ENCODE results near the gene NFKBIZ.

Gene NFKBIZ, protein sequence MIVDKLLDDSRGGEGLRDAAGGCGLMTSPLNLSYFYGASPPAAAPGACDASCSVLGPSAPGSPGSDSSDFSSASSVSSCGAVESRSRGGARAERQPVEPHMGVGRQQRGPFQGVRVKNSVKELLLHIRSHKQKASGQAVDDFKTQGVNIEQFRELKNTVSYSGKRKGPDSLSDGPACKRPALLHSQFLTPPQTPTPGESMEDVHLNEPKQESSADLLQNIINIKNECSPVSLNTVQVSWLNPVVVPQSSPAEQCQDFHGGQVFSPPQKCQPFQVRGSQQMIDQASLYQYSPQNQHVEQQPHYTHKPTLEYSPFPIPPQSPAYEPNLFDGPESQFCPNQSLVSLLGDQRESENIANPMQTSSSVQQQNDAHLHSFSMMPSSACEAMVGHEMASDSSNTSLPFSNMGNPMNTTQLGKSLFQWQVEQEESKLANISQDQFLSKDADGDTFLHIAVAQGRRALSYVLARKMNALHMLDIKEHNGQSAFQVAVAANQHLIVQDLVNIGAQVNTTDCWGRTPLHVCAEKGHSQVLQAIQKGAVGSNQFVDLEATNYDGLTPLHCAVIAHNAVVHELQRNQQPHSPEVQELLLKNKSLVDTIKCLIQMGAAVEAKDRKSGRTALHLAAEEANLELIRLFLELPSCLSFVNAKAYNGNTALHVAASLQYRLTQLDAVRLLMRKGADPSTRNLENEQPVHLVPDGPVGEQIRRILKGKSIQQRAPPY

DNA sequence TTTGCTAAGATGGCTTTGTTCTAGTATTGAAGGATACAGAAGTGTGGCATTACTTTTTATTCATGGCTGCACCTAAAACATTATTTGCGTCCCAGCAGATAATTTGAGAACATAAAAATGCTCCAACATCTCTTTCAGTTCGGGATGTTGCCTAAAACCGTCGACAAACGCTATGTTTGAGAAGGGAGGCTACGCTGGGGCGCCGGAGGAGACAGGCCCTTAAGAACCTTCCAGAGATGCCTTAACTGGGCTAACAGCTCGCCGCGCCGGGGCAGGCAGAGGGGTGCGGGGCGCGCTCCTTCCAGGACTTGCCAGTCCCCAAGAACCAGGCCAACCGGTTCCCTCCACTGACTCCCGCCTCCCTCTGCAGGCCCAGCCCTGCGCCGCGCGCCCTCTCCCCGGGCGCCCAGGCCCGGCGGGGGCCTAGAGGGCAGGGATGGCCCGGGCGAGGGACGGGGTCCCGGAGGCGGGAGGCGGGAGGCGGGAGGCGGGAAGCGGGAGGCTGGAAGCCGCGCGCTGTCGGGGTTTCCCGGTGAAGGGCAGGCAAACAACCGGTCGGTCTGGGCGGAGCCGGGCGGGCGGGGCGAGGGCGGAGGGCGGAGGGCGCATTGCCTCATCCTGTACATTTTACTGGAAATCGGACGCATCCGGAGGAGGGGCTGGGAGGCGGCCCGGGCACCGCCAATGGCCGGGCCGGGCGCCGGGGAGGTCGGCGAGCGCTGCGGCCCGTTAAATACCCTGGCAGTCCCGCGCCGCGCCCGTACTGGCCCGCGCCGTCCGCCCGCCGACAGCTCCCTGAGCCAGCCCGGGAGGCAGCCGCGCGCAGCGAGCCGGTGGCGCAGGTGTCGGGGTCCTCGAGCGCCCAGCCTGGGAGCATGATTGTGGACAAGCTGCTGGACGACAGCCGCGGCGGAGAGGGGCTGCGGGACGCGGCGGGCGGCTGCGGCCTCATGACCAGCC lies at the start of gene NFKBIZ:
Gene NFKBIZ (plus strand): TSS at position 761 of the 960 bp plus-strand sequence. CDS start 115 bp downstream, at position 876.
- Histone ChIP-seq H3K4me3 (ENCODE audit: low read depth, low read length) (peak within 1 kb of the TSS; percentile 94), H3K9me3 (ENCODE audit: control insufficient read depth, insufficient read depth, low read depth, low read length) (no peaks in the 10 kb centered on the region), H3K36me3 (ENCODE audit: control insufficient read depth, insufficient read depth, low read length) (peaks cover 25% of the 10 kb centered on the region), H3K9ac (ENCODE audit: low read length) (peak within 1 kb of the TSS; percentile 84), H3K27ac (ENCODE audit: low read depth, low read length) (peak within 1 kb of the TSS; percentile 41), H3K27me3 (ENCODE audit: control insufficient read depth, insufficient read depth, low read length) (no peaks in the 10 kb centered on the region), H3K4me1 (ENCODE audit: control insufficient read depth, insufficient read depth, low read length) (peaks cover 20% of the 10 kb centered on the region)

DNA sequence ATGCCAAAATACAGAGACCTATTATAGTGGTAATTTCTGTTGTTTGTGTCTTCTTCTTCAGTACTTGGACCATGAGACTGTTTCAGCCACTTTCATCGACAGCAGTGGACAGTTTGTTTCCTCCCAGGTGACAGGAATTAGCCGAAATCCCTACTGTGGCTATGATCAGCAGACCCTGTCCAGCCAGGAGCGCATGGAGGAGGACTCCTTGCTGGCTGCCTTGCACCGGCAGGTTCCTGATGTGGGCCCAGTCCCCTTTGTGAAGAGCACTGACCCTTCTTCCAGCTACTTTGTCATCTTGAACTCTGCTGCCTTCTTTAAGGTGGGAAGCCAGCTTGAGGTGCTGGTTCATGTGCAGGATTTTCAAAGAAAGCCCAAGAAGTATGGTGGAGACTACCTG lies 48.1 kb upstream of the NFKBIZ start:
- no peak overlapping the region for H3K9ac ChIP-seq (ENCODE audit: low read length)
- H3K4me3 ChIP-seq (ENCODE audit: low read depth, low read length), result no peak overlapping the region
- H3K27me3 ChIP-seq (ENCODE audit: control insufficient read depth, insufficient read depth, low read length), result no peaks in the 10 kb centered on the region
- peaks cover 26% of the 10 kb centered on the region for H3K36me3 ChIP-seq (ENCODE audit: control insufficient read depth, insufficient read depth, low read length)
- no peak overlapping the region for H3K27ac ChIP-seq (ENCODE audit: low read depth, low read length)
- H3K4me1 ChIP-seq (ENCODE audit: control insufficient read depth, insufficient read depth, low read length), result peaks cover 11% of the 10 kb centered on the region; the same call in 1 of the 2 replicates
- H3K9me3 ChIP-seq (ENCODE audit: control insufficient read depth, insufficient read depth, low read depth, low read length), result no peaks in the 10 kb centered on the region

DNA sequence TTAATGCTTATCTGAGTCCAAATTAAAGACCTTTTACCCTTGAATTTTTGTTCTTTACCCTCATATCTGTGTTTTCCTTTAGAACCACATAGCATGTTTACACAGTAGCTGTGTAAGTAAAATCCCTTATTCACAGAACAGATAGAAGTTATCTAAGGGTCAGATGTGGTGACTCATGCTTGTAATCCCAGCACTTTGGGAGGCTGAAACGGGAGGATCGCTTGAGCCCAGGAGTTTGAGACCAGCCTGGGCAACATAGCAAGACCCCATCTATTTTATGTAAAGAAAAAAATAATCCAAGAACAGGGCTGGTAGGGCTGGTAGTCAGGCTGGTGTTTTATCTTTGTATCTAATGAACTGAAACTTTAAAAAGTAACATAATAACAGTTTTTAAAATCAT lies 47.1 kb upstream of the NFKBIZ start:
- Histone ChIP-seq H3K9me3 (ENCODE audit: control insufficient read depth, insufficient read depth, low read depth, low read length) (no peaks in the 10 kb centered on the region), H3K4me1 (ENCODE audit: control insufficient read depth, insufficient read depth, low read length) (peaks cover 11% of the 10 kb centered on the region; the same call in 1 of the 2 replicates), H3K36me3 (ENCODE audit: control insufficient read depth, insufficient read depth, low read length) (peaks cover 26% of the 10 kb centered on the region), H3K4me3 (ENCODE audit: low read depth, low read length) (no peak overlapping the region), H3K27ac (ENCODE audit: low read depth, low read length) (no peak overlapping the region), H3K27me3 (ENCODE audit: control insufficient read depth, insufficient read depth, low read length) (no peaks in the 10 kb centered on the region), H3K9ac (ENCODE audit: low read length) (no peak overlapping the region)

DNA sequence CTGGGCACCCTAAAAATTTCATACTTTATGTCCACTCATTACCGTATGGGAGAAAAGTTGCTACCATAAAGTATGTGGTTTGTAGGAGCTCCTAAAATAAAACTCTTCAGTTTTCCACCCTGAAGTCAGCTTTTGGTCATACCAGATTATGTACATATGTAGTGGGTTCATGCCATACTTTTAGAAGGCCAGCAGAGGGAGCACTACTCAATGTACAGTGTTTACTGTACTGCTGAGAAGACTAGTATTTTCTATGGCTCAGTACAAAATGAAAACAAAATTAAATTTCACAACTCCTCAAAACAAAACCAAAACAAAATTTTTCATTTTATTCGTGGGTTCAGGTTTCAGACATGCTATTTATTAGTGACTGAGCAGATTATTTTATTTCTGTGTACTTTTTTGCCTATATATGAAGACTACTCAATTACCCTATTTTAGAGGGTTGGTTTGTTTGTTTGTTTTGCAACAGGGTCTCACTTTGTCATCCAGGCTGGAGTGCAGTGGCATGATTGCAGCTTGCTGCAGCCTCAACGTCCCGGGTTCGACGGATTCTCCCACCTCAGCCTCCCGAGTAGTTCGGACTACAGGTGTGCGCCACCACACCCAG lies 46.0 kb upstream of the NFKBIZ start:
- Histone ChIP-seq H3K36me3 (ENCODE audit: control insufficient read depth, insufficient read depth, low read length) (peaks cover 26% of the 10 kb centered on the region), H3K9me3 (ENCODE audit: control insufficient read depth, insufficient read depth, low read depth, low read length) (no peaks in the 10 kb centered on the region), H3K4me3 (ENCODE audit: low read depth, low read length) (no peak overlapping the region)

DNA sequence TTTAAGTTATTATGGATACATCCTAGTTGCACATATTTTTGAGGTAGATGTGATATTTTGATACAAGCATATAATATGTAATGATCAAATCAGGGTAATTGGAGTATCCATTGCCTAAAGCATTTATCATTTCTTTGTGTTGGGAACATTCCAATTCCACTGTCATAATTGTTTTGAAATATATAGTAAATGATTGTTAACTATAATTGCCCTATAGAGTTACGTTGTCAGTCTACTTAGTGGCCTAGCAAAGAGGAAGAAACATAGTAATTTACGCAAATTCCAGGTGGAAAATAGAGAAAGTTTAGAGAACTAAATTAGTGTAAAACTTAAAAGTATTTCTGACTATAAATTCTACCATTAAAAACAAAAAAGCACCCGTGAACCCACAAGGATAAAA lies 45.4 kb upstream of the NFKBIZ start:
- H3K27me3 ChIP-seq (ENCODE audit: control insufficient read depth, insufficient read depth, low read length), result no peaks in the 10 kb centered on the region
- peaks cover 26% of the 10 kb centered on the region for H3K36me3 ChIP-seq (ENCODE audit: control insufficient read depth, insufficient read depth, low read length)
- peaks cover 11% of the 10 kb centered on the region; the same call in 1 of the 2 replicates for H3K4me1 ChIP-seq (ENCODE audit: control insufficient read depth, insufficient read depth, low read length)
- H3K4me3 ChIP-seq (ENCODE audit: low read depth, low read length), result no peak overlapping the region
- no peaks in the 10 kb centered on the region for H3K9me3 ChIP-seq (ENCODE audit: control insufficient read depth, insufficient read depth, low read depth, low read length)
- no peak overlapping the region for H3K9ac ChIP-seq (ENCODE audit: low read length)
- no peak overlapping the region for H3K27ac ChIP-seq (ENCODE audit: low read depth, low read length)

More for the DNA sequence above, 46.0 kb upstream of the NFKBIZ start:
- Histone ChIP-seq H3K27me3 (ENCODE audit: control insufficient read depth, insufficient read depth, low read length) (no peaks in the 10 kb centered on the region), H3K27ac (ENCODE audit: low read depth, low read length) (no peak overlapping the region), H3K4me1 (ENCODE audit: control insufficient read depth, insufficient read depth, low read length) (peaks cover 11% of the 10 kb centered on the region; the same call in 1 of the 2 replicates), H3K9ac (ENCODE audit: low read length) (no peak overlapping the region)

DNA sequence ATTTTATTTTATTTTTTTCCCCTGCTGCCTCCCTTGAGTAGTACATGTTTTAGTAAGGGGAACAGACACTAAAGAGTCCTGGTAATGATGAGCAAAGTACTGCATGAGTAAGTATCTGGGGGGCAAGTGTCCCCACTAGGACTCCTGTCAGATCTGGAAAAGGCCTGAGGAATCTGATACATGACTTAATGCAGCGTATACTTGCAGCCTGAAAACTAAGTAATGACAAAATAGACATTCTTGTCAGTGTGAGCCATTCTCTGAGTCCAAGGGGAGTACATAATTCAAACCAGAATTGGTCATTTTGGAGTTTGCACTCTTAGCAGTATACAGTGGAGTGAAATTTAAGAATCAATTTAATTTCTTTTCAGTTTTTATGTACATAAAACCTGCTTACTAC lies 42.8 kb upstream of the NFKBIZ start:
- Histone ChIP-seq H3K9me3 (ENCODE audit: control insufficient read depth, insufficient read depth, low read depth, low read length) (no peaks in the 10 kb centered on the region), H3K4me3 (ENCODE audit: low read depth, low read length) (no peak overlapping the region), H3K9ac (ENCODE audit: low read length) (no peak overlapping the region), H3K4me1 (ENCODE audit: control insufficient read depth, insufficient read depth, low read length) (peaks cover 4% of the 10 kb centered on the region; the same call in 1 of the 2 replicates), H3K27me3 (ENCODE audit: control insufficient read depth, insufficient read depth, low read length) (no peaks in the 10 kb centered on the region), H3K36me3 (ENCODE audit: control insufficient read depth, insufficient read depth, low read length) (peaks cover 20% of the 10 kb centered on the region), H3K27ac (ENCODE audit: low read depth, low read length) (no peak overlapping the region)

DNA sequence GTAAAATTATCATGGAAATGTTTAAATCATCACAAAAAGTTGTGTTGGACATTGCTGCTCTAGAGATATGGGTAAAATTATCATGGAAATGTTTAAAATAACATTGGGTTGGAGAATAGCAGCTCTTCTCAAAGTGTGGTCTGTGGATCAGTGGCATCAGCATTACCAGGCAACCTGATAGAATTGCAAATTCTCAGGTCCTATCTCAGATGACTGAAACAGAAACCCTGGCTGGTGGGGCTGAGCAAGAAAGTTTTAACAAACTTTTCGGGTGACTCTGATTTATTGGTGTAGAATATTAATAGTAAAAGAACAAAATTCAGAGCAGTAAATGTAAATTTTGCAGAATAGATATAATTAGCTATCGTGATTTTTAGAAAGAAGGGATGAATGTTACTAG lies 41.4 kb upstream of the NFKBIZ start:
- H3K36me3 ChIP-seq (ENCODE audit: control insufficient read depth, insufficient read depth, low read length), result peaks cover 9% of the 10 kb centered on the region
- H3K27me3 ChIP-seq (ENCODE audit: control insufficient read depth, insufficient read depth, low read length), result no peaks in the 10 kb centered on the region
- peaks cover 4% of the 10 kb centered on the region; the same call in 1 of the 2 replicates for H3K4me1 ChIP-seq (ENCODE audit: control insufficient read depth, insufficient read depth, low read length)
- H3K27ac ChIP-seq (ENCODE audit: low read depth, low read length), result no peak overlapping the region
- H3K4me3 ChIP-seq (ENCODE audit: low read depth, low read length), result no peak overlapping the region
- H3K9me3 ChIP-seq (ENCODE audit: control insufficient read depth, insufficient read depth, low read depth, low read length), result no peaks in the 10 kb centered on the region
- H3K9ac ChIP-seq (ENCODE audit: low read length), result no peak overlapping the region

DNA sequence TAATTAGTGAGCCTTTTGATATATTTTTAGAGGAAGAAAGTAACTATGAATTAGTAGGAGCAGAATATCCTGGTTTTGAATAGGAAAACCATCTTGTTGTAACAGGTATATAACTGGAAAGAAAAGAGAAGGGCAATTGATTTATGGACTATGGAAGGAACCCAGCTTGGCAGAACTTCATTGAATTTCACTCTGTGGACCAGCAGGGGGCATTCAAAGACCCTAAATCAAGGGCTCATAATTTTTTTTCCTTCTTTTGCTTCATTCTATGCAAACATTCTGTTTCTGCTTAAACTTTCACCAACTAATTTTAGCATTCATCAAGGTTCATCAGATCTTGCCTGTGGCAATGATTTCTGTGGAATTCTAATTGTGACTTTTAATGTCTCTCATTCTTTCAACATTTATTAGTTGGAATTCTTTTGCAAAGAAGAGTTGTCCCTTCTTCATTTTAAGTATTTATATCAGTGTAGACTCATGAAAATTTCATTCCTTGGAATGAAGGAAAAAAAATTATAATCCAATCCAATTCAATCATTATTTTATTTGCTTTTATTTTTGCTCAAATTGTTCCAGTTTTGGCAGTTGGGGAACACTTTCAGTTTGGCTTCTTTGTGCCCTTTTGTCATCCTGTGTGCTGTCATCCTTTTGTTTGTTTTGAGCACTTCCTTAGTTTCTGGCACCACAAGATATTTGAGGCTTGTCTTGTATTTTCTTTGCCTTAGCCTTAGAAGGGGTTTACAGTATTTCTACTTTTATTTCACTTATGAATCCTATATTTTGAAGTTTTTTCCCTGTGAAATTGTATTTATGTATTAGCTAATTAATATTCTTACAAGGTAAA lies 39.9 kb upstream of the NFKBIZ start:
- Histone ChIP-seq H3K9ac (ENCODE audit: low read length) (no peak overlapping the region), H3K9me3 (ENCODE audit: control insufficient read depth, insufficient read depth, low read depth, low read length) (no peaks in the 10 kb centered on the region), H3K36me3 (ENCODE audit: control insufficient read depth, insufficient read depth, low read length) (no peaks in the 10 kb centered on the region), H3K4me3 (ENCODE audit: low read depth, low read length) (no peak overlapping the region), H3K4me1 (ENCODE audit: control insufficient read depth, insufficient read depth, low read length) (peaks cover 7% of the 10 kb centered on the region), H3K27ac (ENCODE audit: low read depth, low read length) (no peak overlapping the region), H3K27me3 (ENCODE audit: control insufficient read depth, insufficient read depth, low read length) (no peaks in the 10 kb centered on the region)

DNA sequence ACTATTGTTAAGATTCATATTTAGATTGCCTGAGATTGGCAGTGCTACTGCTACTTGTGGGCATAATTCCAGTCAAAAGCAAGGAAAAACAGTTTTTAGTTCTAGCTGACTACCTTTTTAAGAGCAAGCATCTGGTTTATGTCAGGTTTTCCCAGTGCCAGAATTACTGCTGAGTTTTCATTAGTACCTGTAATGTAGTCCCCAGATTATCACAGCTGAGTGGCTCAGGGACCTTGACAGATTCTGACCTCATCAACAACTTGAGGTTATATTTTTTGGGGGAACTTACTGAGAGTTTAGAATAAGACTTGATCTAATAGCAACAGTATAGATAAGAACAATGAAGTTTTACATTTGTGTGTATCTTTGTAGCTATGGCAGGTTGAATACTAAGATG lies 39.3 kb upstream of the NFKBIZ start:
- no peak overlapping the region for H3K4me3 ChIP-seq (ENCODE audit: low read depth, low read length)
- H3K27ac ChIP-seq (ENCODE audit: low read depth, low read length), result no peak overlapping the region
- H3K9ac ChIP-seq (ENCODE audit: low read length), result no peak overlapping the region
- no peaks in the 10 kb centered on the region for H3K36me3 ChIP-seq (ENCODE audit: control insufficient read depth, insufficient read depth, low read length)
- peaks cover 7% of the 10 kb centered on the region for H3K4me1 ChIP-seq (ENCODE audit: control insufficient read depth, insufficient read depth, low read length)
- H3K27me3 ChIP-seq (ENCODE audit: control insufficient read depth, insufficient read depth, low read length), result no peaks in the 10 kb centered on the region
- H3K9me3 ChIP-seq (ENCODE audit: control insufficient read depth, insufficient read depth, low read depth, low read length), result no peaks in the 10 kb centered on the region
